Measurements from ENCODE around the gene DNAH3. TPM values are rescaled to one million over a fixed set of nuclear protein-coding genes. Genes with fewer than 3 reads are reported as not detected.
"Not testable (repeated sequence)": the region's sequence is repeated elsewhere in the genome, so short reads cannot be mapped to it uniquely, and the experiment has no call there.

The DNAH3 gene
- total RNA-seq, 5 donors from 2014 or later (not counting 1 experiment from before 2014, with no cell fraction given): not detected

GRCh38 chr16:21172650-21173049 is 22.0 kb upstream of the DNAH3 start:
- ChIA-PET POLR2A (no interaction called here), CTCF (no interaction called here)
- no peaks in the 10 kb centered on the region for H3K4me1 Mint-ChIP-seq
- 100% methylated on average over 3 of the region's 3 CpGs for WGBS (ENCODE audit: insufficient coverage)
- peaks cover 6 to 16% of the 10 kb centered on the region in 2 donors for H3K36me3 ChIP-seq (ENCODE audit: control insufficient read depth in 2 of 2, extremely low read depth in 1 of 2, insufficient read depth in 1 of 2, low read length in 1 of 2)
- H3K4me1 ChIP-seq (ENCODE audit: control insufficient read depth in 1 of 2, extremely low read depth in 1 of 2, insufficient read depth in 2 of 2, low read length in 2 of 2): no peaks in the 10 kb centered on the region
- DNase-seq (no peak), ATAC-seq (replicated peaks in 1 of 4) (no peak)
- no peak overlapping the region for H3K27ac Mint-ChIP-seq
- H3K4me3 Mint-ChIP-seq: peak overlapping the region in 1 of 3 donors; percentile 7
- no peaks in the 10 kb centered on the region for H3K27me3 Mint-ChIP-seq
- no peaks in the 10 kb centered on the region for H3K9me3 ChIP-seq
- H3K27me3 ChIP-seq (replicated peaks in 1 of 2; ENCODE audit: control insufficient read depth in 2 of 2, extremely low read depth in 1 of 2, insufficient read depth in 2 of 2, low read length in 1 of 2): no peaks in the 10 kb centered on the region
- H3K36me3 Mint-ChIP-seq: peaks cover 51% of the 10 kb centered on the region
- no peak overlapping the region for H3K4me3 ChIP-seq (ENCODE audit: control insufficient read depth in 1 of 2, extremely low read depth in 1 of 2, low read length in 1 of 2)
- H3K9me3 Mint-ChIP-seq: no peaks in the 10 kb centered on the region
- H3K27ac ChIP-seq (ENCODE audit: low read length): no peak overlapping the region

- peaks cover 47% of the 10 kb centered on the region for H3K36me3 Mint-ChIP-seq
- H3K27ac Mint-ChIP-seq; H3K27me3 Mint-ChIP-seq; H3K4me3 Mint-ChIP-seq; H3K4me3 ChIP-seq (ENCODE audit: control insufficient read depth in 1 of 2, extremely low read depth in 1 of 2, low read length in 1 of 2); H3K9me3 Mint-ChIP-seq; CTCF ChIA-PET; H3K27ac ChIP-seq (ENCODE audit: low read length); H3K9me3 ChIP-seq; POLR2A ChIA-PET; ATAC-seq (replicated peaks in 1 of 4); H3K4me1 Mint-ChIP-seq; H3K27me3 ChIP-seq (replicated peaks in 1 of 2; ENCODE audit: control insufficient read depth in 2 of 2, extremely low read depth in 1 of 2, insufficient read depth in 2 of 2, low read length in 1 of 2); DNase-seq; H3K4me1 ChIP-seq (ENCODE audit: control insufficient read depth in 1 of 2, extremely low read depth in 1 of 2, insufficient read depth in 2 of 2, low read length in 2 of 2): not testable (repeated sequence)
- WGBS (ENCODE audit: insufficient coverage): 94% methylated on average over 7 of the region's 8 CpGs
- H3K36me3 ChIP-seq (ENCODE audit: control insufficient read depth in 2 of 2, extremely low read depth in 1 of 2, insufficient read depth in 1 of 2, low read length in 1 of 2): peaks cover 12 to 19% of the 10 kb centered on the region in 2 donors
Measured at GRCh38 chr16:21170116-21170515, 19.5 kb upstream of the DNAH3 start.

- Histone ChIP-seq H3K9me3 (no peaks in the 10 kb centered on the region), H3K27me3 (replicated peaks in 1 of 2; ENCODE audit: control insufficient read depth in 2 of 2, extremely low read depth in 1 of 2, insufficient read depth in 2 of 2, low read length in 1 of 2) (no peaks in the 10 kb centered on the region), H3K36me3 (ENCODE audit: control insufficient read depth in 2 of 2, extremely low read depth in 1 of 2, insufficient read depth in 1 of 2, low read length in 1 of 2) (peaks cover 12 to 21% of the 10 kb centered on the region in 2 donors), H3K27ac (ENCODE audit: low read length) (no peak overlapping the region), H3K4me3 (ENCODE audit: control insufficient read depth in 1 of 2, extremely low read depth in 1 of 2, low read length in 1 of 2) (no peak overlapping the region), H3K4me1 (ENCODE audit: control insufficient read depth in 1 of 2, extremely low read depth in 1 of 2, insufficient read depth in 2 of 2, low read length in 2 of 2) (no peaks in the 10 kb centered on the region)
- Mint-ChIP-seq H3K27me3 (no peaks in the 10 kb centered on the region), H3K36me3 (peaks cover 47% of the 10 kb centered on the region), H3K9me3 (no peaks in the 10 kb centered on the region), H3K27ac (no peak overlapping the region), H3K4me3 (no peak overlapping the region), H3K4me1 (peaks cover 0 to 2% (median 0%) of the 10 kb centered on the region in 3 donors)
- no peak for ATAC-seq (replicated peaks in 1 of 4)
- ChIA-PET POLR2A (interaction anchor here in 1 of 2 donors (0.6 kb wide), 1 partner anchor 1188 kb away, joined by 6 read pairs; no protein-coding TSS in a partner anchor), CTCF (interaction anchor here in 1 of 2 donors (0.6 kb wide), 1 partner anchor 9 kb away, joined by 3 read pairs; no protein-coding TSS in a partner anchor)
- 100% methylated on average over 1 of the region's 5 CpGs for WGBS (ENCODE audit: insufficient coverage)
- DNase-seq: no peak
Measured at GRCh38 chr16:21169249-21169981, 18.8 kb upstream of the DNAH3 start.

GRCh38 chr16:21167929-21168602 is 17.4 kb upstream of the DNAH3 start:
- DNase-seq: no peak
- H3K9me3 Mint-ChIP-seq: no peaks in the 10 kb centered on the region
- Histone ChIP-seq H3K4me3 (ENCODE audit: control insufficient read depth in 1 of 2, extremely low read depth in 1 of 2, low read length in 1 of 2) (no peak overlapping the region), H3K9me3 (no peaks in the 10 kb centered on the region), H3K36me3 (ENCODE audit: control insufficient read depth in 2 of 2, extremely low read depth in 1 of 2, insufficient read depth in 1 of 2, low read length in 1 of 2) (peaks cover 17 to 27% of the 10 kb centered on the region in 2 donors), H3K27ac (ENCODE audit: low read length) (no peak overlapping the region), H3K4me1 (ENCODE audit: control insufficient read depth in 1 of 2, extremely low read depth in 1 of 2, insufficient read depth in 2 of 2, low read length in 2 of 2) (no peaks in the 10 kb centered on the region), H3K27me3 (replicated peaks in 1 of 2; ENCODE audit: control insufficient read depth in 2 of 2, extremely low read depth in 1 of 2, insufficient read depth in 2 of 2, low read length in 1 of 2) (no peaks in the 10 kb centered on the region)
- ATAC-seq (replicated peaks in 1 of 4): no peak
- no peak overlapping the region for H3K4me3 Mint-ChIP-seq
- H3K4me1 Mint-ChIP-seq: peaks cover 0 to 2% (median 0%) of the 10 kb centered on the region in 3 donors
- H3K36me3 Mint-ChIP-seq: peaks cover 41% of the 10 kb centered on the region
- ChIA-PET CTCF (no interaction called here), POLR2A (no interaction called here)
- no peaks in the 10 kb centered on the region for H3K27me3 Mint-ChIP-seq
- WGBS (ENCODE audit: insufficient coverage): 100% methylated on average over 7 of the region's 12 CpGs
- H3K27ac Mint-ChIP-seq: no peak overlapping the region

GRCh38 chr16:21167360-21167759 is 16.7 kb upstream of the DNAH3 start:
- H3K36me3 ChIP-seq (ENCODE audit: control insufficient read depth in 2 of 2, extremely low read depth in 1 of 2, insufficient read depth in 1 of 2, low read length in 1 of 2): peaks cover 13 to 29% of the 10 kb centered on the region in 2 donors
- WGBS (ENCODE audit: insufficient coverage): no CpG with 5 or more reads among the region's 9 CpGs
- no peaks in the 10 kb centered on the region for H3K27me3 Mint-ChIP-seq
- H3K27ac Mint-ChIP-seq: no peak overlapping the region
- no peak for DNase-seq
- no peaks in the 10 kb centered on the region for H3K9me3 Mint-ChIP-seq
- H3K4me1 Mint-ChIP-seq: peaks cover 0 to 4% (median 0%) of the 10 kb centered on the region in 3 donors
- H3K4me3 ChIP-seq (ENCODE audit: control insufficient read depth in 1 of 2, extremely low read depth in 1 of 2, low read length in 1 of 2): no peak overlapping the region
- no peak for ATAC-seq (replicated peaks in 1 of 4)
- POLR2A ChIA-PET: no interaction called here
- CTCF ChIA-PET: interaction anchor here in 1 of 2 donors (0.7 kb wide), 1 partner anchor 46 kb away, joined by 6 read pairs; no protein-coding TSS in a partner anchor
- H3K9me3 ChIP-seq: no peaks in the 10 kb centered on the region
- H3K4me3 Mint-ChIP-seq: no peak overlapping the region
- H3K4me1 ChIP-seq (ENCODE audit: control insufficient read depth in 1 of 2, extremely low read depth in 1 of 2, insufficient read depth in 2 of 2, low read length in 2 of 2): no peaks in the 10 kb centered on the region
- peaks cover 40% of the 10 kb centered on the region for H3K36me3 Mint-ChIP-seq
- H3K27ac ChIP-seq (ENCODE audit: low read length): no peak overlapping the region
- H3K27me3 ChIP-seq (replicated peaks in 1 of 2; ENCODE audit: control insufficient read depth in 2 of 2, extremely low read depth in 1 of 2, insufficient read depth in 2 of 2, low read length in 1 of 2): no peaks in the 10 kb centered on the region

- ATAC-seq (replicated peaks in 1 of 4) (no peak), DNase-seq (no peak)
- H3K4me3 Mint-ChIP-seq: no peak overlapping the region
- Histone ChIP-seq H3K4me3 (ENCODE audit: control insufficient read depth in 1 of 2, extremely low read depth in 1 of 2, low read length in 1 of 2) (no peak overlapping the region), H3K9me3 (no peaks in the 10 kb centered on the region), H3K27ac (ENCODE audit: low read length) (no peak overlapping the region), H3K4me1 (ENCODE audit: control insufficient read depth in 1 of 2, extremely low read depth in 1 of 2, insufficient read depth in 2 of 2, low read length in 2 of 2) (no peaks in the 10 kb centered on the region), H3K27me3 (replicated peaks in 1 of 2; ENCODE audit: control insufficient read depth in 2 of 2, extremely low read depth in 1 of 2, insufficient read depth in 2 of 2, low read length in 1 of 2) (no peaks in the 10 kb centered on the region), H3K36me3 (ENCODE audit: control insufficient read depth in 2 of 2, extremely low read depth in 1 of 2, insufficient read depth in 1 of 2, low read length in 1 of 2) (peaks cover 11 to 28% of the 10 kb centered on the region in 2 donors)
- peaks cover 39% of the 10 kb centered on the region for H3K36me3 Mint-ChIP-seq
- peaks cover 0 to 5% (median under 1%) of the 10 kb centered on the region in 3 donors for H3K4me1 Mint-ChIP-seq
- 100% methylated on average over 2 of the region's 9 CpGs for WGBS (ENCODE audit: insufficient coverage)
- H3K27me3 Mint-ChIP-seq: no peaks in the 10 kb centered on the region
- POLR2A ChIA-PET: interaction anchor here in 1 of 2 donors (0.6 kb wide), 1 partner anchor 11 kb away, joined by 3 read pairs; no protein-coding TSS in a partner anchor
- CTCF ChIA-PET: interaction anchor here (0.5 to 0.7 kb wide), 2 partner anchors 13 to 59 kb away, joined by 3 to 5 read pairs; no protein-coding TSS in a partner anchor
- no peak overlapping the region for H3K27ac Mint-ChIP-seq
- H3K9me3 Mint-ChIP-seq: no peaks in the 10 kb centered on the region
Measured at GRCh38 chr16:21166561-21166961, 15.9 kb upstream of the DNAH3 start.
